GM23248 (cell line): Measurements from ENCODE around the gene SPDYC. TPM values are rescaled to one million over a fixed set of nuclear protein-coding genes. Genes with fewer than 3 reads are reported as not detected.

ENCODE experiments used
- DNase-seq: peaks from one replicate; pipeline ENCODE4 v3.0.0-alpha.2; 2015
- H2AFZ ChIP-seq: fragments of 200-600 bp; sonication (generic); 2 replicates; pipeline ENCODE4 v1.6.1; 2016; ENCODE audit warnings: antibody characterized with exemption
- H3F3A ChIP-seq: fragments of 200-600 bp; sonication (generic); 2 replicates; pipeline ENCODE4 v1.6.1; 2016; ENCODE audit warnings: mild to moderate bottlenecking, antibody characterized with exemption, mixed run types; ENCODE audit not compliant: insufficient read depth
- H3K27ac ChIP-seq: fragments of 200-600 bp; sonication (generic); 2 replicates; pipeline ENCODE4 v1.5.1; 2016; ENCODE audit warnings: mild to moderate bottlenecking
- H3K27me3 ChIP-seq: fragments of 200-600 bp; sonication (generic); replicated peaks from 2 replicates; pipeline ENCODE4 v1.6.1; 2016; ENCODE audit warnings: mild to moderate bottlenecking; ENCODE audit not compliant: insufficient read depth
- H3K36me3 ChIP-seq: fragments of 200-600 bp; sonication (generic); 2 replicates; pipeline ENCODE4 v1.6.1; 2016; ENCODE audit warnings: low read depth, mild to moderate bottlenecking
- H3K4me1 ChIP-seq: fragments of 200-600 bp; sonication (generic); 2 replicates; pipeline ENCODE4 v1.6.1; 2016; ENCODE audit warnings: mild to moderate bottlenecking; ENCODE audit not compliant: insufficient read depth
- H3K4me2 ChIP-seq: fragments of 200-600 bp; sonication (generic); one replicate; pipeline ENCODE4 v1.6.1; 2016; ENCODE audit warnings: mild to moderate bottlenecking; ENCODE audit not compliant: unreplicated experiment
- H3K4me3 ChIP-seq: fragments of 200-600 bp; sonication (generic); 2 replicates; pipeline ENCODE4 v1.5.1; 2016; ENCODE audit warnings: mild to moderate bottlenecking
- H3K79me2 ChIP-seq: fragments of 200-600 bp; sonication (generic); 2 replicates; pipeline ENCODE4 v1.6.1; 2016; ENCODE audit warnings: mild to moderate bottlenecking; ENCODE audit not compliant: insufficient read depth
- H3K9ac ChIP-seq: fragments of 200-600 bp; sonication (generic); 2 replicates; pipeline ENCODE4 v1.6.1; 2016; ENCODE audit warnings: mild to moderate bottlenecking
- H3K9me2 ChIP-seq: fragments of 200-600 bp; sonication (generic); 2 replicates; pipeline ENCODE4 v1.6.1; 2016; ENCODE audit warnings: mixed run types, mild to moderate bottlenecking, moderate library complexity; ENCODE audit not compliant: insufficient read depth
- H3K9me3 ChIP-seq: fragments of 200-600 bp; sonication (generic); one replicate; pipeline ENCODE4 v1.6.1; 2017; ENCODE audit warnings: low read depth
- H4K20me1 ChIP-seq: fragments of 200-600 bp; sonication (generic); 2 replicates; pipeline ENCODE4 v1.6.0; 2016; ENCODE audit not compliant: insufficient read depth
- EZH2 ChIP-seq: fragments of 200-600 bp; sonication (generic); IDR thresholded peaks from 2 replicates; pipeline ENCODE4 v1.6.1; 2018; ENCODE audit warnings: antibody characterized with exemption, mild to moderate bottlenecking; ENCODE audit not compliant: insufficient read depth, poor library complexity, severe bottlenecking
- EZH2phosphoT487 ChIP-seq: fragments of 200-600 bp; sonication (generic); IDR thresholded peaks from 2 replicates; pipeline ENCODE4 v1.6.1; 2018; ENCODE audit warnings: antibody characterized with exemption, moderate library complexity, mild to moderate bottlenecking, low read depth; ENCODE audit not compliant: insufficient read depth
- WGBS, 2 experiments: methylation state at CpG; one replicate each; pipeline ENCODE4 v1.1.6; 2015 to 2017; ENCODE audit warnings: low lambda C conversion rate in 2 of 2, low coverage in 1 of 2; ENCODE audit errors: missing lambda C conversion rate in 2 of 2; 5-methylcytosine and 5-hydroxymethylcytosine counted together
- in situ Hi-C: fragments of 300-500 bp; cut with MboI; formaldehyde crosslinking; loops from 2 replicates; pipeline ENCODE4 v1.15.0; 2020
- polyA plus RNA-seq: library from polyadenylated mRNA; unstranded; fragments of >200 nt; fragmentation: Nextera tagmentation; extraction: Ambion mirVana; gene quantifications from 2 replicates; pipeline ENCODE4 v1.2.1, GENCODE V29; 2016
- total RNA-seq: library from RNA; depleted of rRNA; stranded (reverse); fragments of >200 nt; shearing (Covaris generic); gene quantifications from 2 replicates; pipeline ENCODE4 v1.2.3, GENCODE V29; 2014

SPDYC gene
- total and polyA plus RNA-seq, 2 experiments from 2014 or later: not detected

DNA sequence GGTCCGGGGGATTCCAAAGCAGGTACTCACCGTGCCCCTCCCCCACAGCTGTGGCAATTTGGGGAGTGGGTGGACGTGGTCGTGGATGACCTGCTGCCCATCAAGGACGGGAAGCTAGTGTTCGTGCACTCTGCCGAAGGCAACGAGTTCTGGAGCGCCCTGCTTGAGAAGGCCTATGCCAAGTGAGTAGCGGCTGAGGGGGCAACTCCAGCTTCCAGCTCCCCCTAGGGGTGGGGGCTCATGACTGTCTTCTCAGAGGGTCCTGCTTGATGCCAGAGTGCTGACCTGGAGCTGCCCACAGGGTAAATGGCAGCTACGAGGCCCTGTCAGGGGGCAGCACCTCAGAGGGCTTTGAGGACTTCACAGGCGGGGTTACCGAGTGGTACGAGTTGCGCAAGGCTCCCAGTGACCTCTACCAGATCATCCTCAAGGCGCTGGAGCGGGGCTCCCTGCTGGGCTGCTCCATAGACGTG lies 15.9 kb downstream of the SPDYC start:
- no peak overlapping the region for H2AFZ ChIP-seq
- H3K27ac ChIP-seq: no peak overlapping the region
- peaks cover 40% of the 10 kb centered on the region for H3K79me2 ChIP-seq
- H3F3A ChIP-seq: no peaks in the 10 kb centered on the region
- H3K4me1 ChIP-seq: 0 out of 2 replicates have a peak, but pooled peaks cover 6% of the 10 kb centered on the region
- peaks cover 3% of the 10 kb centered on the region; the same call in 1 of the 2 replicates for H3K36me3 ChIP-seq
- no peak for DNase-seq
- no peaks in the 10 kb centered on the region for H3K9me3 ChIP-seq
- WGBS, 2 experiments: 81 to 85% methylated on average over 18 of the region's 18 CpGs
- no peak overlapping the region for H3K4me2 ChIP-seq
- TF ChIP-seq EZH2: no peak
- TF ChIP-seq EZH2phosphoT487: no peak
- in situ Hi-C loops: no loop called here
- no peak overlapping the region for H3K4me3 ChIP-seq
- H3K9ac ChIP-seq: no peak overlapping the region
- H3K9me2 ChIP-seq: no peaks in the 10 kb centered on the region
- no peaks in the 10 kb centered on the region for H3K27me3 ChIP-seq
- no peaks in the 10 kb centered on the region for H4K20me1 ChIP-seq

DNA sequence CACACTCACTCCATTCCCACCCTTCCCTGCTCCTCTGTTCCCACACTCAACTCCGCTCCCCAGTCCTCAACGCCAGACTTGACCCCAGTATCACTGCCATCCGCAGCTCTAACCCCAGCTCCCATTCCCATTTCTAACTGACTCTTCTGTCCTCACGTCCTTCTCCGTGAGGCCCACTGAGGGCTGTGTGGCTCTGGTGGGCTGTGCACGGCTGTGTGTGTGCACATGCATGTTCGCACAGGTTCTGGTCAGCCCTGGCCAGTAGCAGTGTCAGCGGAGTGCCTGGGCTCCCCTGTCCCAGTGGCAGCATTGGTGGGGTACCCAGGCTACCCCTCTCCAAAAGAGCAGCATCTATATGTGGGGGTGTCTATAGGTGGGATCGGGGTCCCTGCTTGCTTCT lies 16.7 kb downstream of the SPDYC start:
- in situ Hi-C loops: no loop called here
- Histone ChIP-seq H3F3A (no peaks in the 10 kb centered on the region), H3K4me1 (0 out of 2 replicates have a peak, but pooled peaks cover 6% of the 10 kb centered on the region), H3K27ac (no peak overlapping the region), H3K9me2 (no peaks in the 10 kb centered on the region), H3K4me3 (no peak overlapping the region), H3K36me3 (peaks cover 9% of the 10 kb centered on the region), H3K9me3 (no peaks in the 10 kb centered on the region), H3K4me2 (no peak overlapping the region), H4K20me1 (no peaks in the 10 kb centered on the region), H3K9ac (no peak overlapping the region), H3K79me2 (peaks cover 39% of the 10 kb centered on the region), H3K27me3 (no peaks in the 10 kb centered on the region), H2AFZ (no peak overlapping the region)
- 88 to 91% methylated on average over 9 of the region's 9 CpGs for whole genome bisulfite sequencing, 2 experiments
- no peak for TF ChIP-seq EZH2
- no peak for TF ChIP-seq EZH2phosphoT487
- DNase-seq: no peak

DNA sequence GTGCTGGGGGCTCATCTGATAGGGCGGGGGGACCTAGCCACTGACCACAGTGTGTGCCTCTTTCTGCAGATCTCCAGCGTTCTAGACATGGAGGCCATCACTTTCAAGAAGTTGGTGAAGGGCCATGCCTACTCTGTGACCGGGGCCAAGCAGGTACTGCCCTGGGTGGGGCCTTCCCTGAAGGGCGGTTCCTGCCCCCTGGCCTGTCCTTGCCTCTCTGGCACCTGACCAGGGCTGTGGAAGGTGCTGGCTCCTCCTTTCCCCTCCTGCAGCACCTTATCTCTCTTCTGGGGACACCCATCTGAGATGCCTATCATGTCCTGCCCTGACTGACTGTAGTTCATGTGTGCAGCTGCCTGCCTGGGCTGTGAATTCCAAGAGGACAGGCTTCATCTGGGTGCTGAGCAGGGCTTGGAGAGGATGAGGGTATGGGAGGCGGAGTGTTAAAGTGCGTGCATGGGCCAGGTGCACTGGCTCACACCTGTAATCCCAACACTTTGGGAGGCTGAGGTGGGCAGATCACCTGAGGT lies 17.2 kb downstream of the SPDYC start:
- Histone ChIP-seq H4K20me1 (no peaks in the 10 kb centered on the region), H3K36me3 (peaks cover 14% of the 10 kb centered on the region)
- in situ Hi-C loops: no loop called here

DNA sequence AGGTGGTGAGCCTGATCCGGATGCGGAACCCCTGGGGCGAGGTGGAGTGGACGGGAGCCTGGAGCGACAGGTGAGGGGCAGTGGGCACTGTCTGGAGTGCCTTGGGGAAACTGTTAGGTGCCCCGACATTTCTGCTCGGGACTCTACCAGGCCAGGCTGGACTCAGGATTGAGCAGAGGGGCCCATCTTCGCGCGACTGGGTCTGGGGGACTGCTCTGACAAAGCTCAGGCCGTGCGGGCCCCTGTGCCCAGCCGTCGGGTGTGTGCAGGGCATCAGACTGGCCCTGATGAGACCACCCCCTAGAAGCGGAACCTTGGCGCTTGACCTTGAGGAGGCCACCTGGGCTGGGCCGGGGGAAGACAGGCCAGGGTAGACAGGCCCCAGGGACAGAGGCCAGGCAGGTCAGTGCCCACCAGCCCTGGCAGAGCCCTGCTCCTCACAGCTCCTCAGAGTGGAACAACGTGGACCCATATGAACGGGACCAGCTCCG lies 18.0 kb downstream of the SPDYC start:
- Histone ChIP-seq H3K27me3 (no peaks in the 10 kb centered on the region), H3K4me1 (no peaks in the 10 kb centered on the region), H3K27ac (no peak overlapping the region), H3K9me2 (no peaks in the 10 kb centered on the region), H3F3A (no peaks in the 10 kb centered on the region), H3K36me3 (peaks cover 20% of the 10 kb centered on the region), H3K4me2 (no peak overlapping the region), H3K9me3 (no peaks in the 10 kb centered on the region), H2AFZ (no peak overlapping the region), H3K9ac (no peak overlapping the region), H4K20me1 (no peaks in the 10 kb centered on the region), H3K79me2 (peaks cover 32% of the 10 kb centered on the region), H3K4me3 (no peak overlapping the region)
- 93 to 94% methylated on average over 16 to 20 of the region's 20 CpGs for WGBS, 2 experiments
- no peak for DNase-seq
- no peak for TF ChIP-seq EZH2phosphoT487
- TF ChIP-seq EZH2: no peak
- in situ Hi-C loops: no loop called here

More for the DNA sequence above, 17.2 kb downstream of the SPDYC start:
- 83 to 89% methylated on average over 6 of the region's 6 CpGs for WGBS, 2 experiments
- Histone ChIP-seq H3K4me1 (0 out of 2 replicates have a peak, but pooled peaks cover 6% of the 10 kb centered on the region), H3F3A (no peaks in the 10 kb centered on the region), H3K4me2 (no peak overlapping the region), H3K27ac (no peak overlapping the region), H3K9me2 (no peaks in the 10 kb centered on the region), H3K79me2 (peaks cover 40% of the 10 kb centered on the region), H3K9me3 (no peaks in the 10 kb centered on the region), H3K27me3 (no peaks in the 10 kb centered on the region), H3K4me3 (no peak overlapping the region), H3K9ac (no peak overlapping the region), H2AFZ (no peak overlapping the region)
- no peak for TF ChIP-seq EZH2
- TF ChIP-seq EZH2phosphoT487: no peak
- DNase-seq: no peak

DNA sequence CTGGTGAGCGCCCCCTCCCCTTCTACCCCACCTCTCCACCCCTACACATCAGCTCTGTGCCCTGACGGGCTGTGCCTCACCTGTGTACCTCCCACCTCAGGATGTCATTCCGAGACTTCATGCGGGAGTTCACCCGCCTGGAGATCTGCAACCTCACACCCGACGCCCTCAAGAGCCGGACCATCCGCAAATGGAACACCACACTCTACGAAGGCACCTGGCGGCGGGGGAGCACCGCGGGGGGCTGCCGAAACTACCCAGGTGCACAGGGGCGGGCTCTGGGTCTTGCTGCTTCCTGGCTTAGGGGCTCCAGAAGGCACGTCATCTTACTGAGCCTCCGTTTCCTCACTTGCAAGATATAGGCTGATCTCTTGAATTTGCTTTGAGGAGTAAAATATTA lies 18.5 kb downstream of the SPDYC start:
- Histone ChIP-seq H3K36me3 (peaks cover 20% of the 10 kb centered on the region), H2AFZ (no peak overlapping the region), H3K27me3 (no peaks in the 10 kb centered on the region), H3K27ac (no peak overlapping the region), H3K9ac (no peak overlapping the region), H3K4me2 (no peak overlapping the region), H3K4me3 (no peak overlapping the region), H3F3A (no peaks in the 10 kb centered on the region), H3K79me2 (peaks cover 28% of the 10 kb centered on the region), H4K20me1 (no peaks in the 10 kb centered on the region), H3K9me2 (no peaks in the 10 kb centered on the region), H3K4me1 (no peaks in the 10 kb centered on the region), H3K9me3 (no peaks in the 10 kb centered on the region)
- TF ChIP-seq EZH2 (no peak), EZH2phosphoT487 (no peak)
- WGBS, 2 experiments: 96 to 98% methylated on average over 18 of the region's 18 CpGs
- DNase-seq: no peak
- in situ Hi-C loops: no loop called here
